Measurements from ENCODE around the gene CASS4. TPM values are rescaled to one million over a fixed set of nuclear protein-coding genes. Genes with fewer than 3 reads are reported as not detected.

Gene CASS4
- total RNA-seq, 1 experiment from 2014 or later, result not detected

DNA sequence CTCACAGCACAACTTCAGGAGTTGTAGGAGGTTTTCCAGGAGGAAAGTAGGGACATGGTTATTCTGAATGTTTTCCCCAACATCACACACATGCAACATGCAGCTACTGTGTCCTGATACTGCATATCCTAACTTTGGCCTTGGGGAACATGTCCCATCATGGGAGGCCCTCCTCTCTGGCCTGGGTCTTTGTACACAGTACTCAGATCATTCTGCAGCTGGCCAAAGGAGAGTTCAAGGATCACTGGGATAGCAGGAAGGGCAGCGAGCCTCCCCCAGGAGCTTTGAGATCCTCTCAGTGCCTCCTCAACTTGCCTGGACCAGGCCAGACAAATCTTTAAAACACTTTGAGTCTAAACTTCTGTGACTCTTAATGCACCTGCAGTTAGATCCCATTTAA, 12.9 kb downstream of the CASS4 start:
- Histone ChIP-seq H4K20me1 (ENCODE audit: control insufficient read depth, insufficient read depth, insufficient read length) (no peaks in the 10 kb centered on the region), H3K9me3 (ENCODE audit: control insufficient read depth, low read depth, low read length) (no peaks in the 10 kb centered on the region), H3K27me3 (ENCODE audit: insufficient read depth, low read length) (peaks cover 2% of the 10 kb centered on the region; the same call in 1 of the 2 replicates), H2BK120ac (ENCODE audit: low read depth, low read length, poor library complexity, severe bottlenecking) (no peak overlapping the region), H4K5ac (ENCODE audit: insufficient read length, low read depth, low read length) (no peak overlapping the region), H4K8ac (replicated peaks; ENCODE audit: insufficient read length, low read depth, low read length) (no peak overlapping the region), H3K79me2 (ENCODE audit: insufficient read depth, low read length) (no peaks in the 10 kb centered on the region), H2AFZ (ENCODE audit: low read length) (no peak overlapping the region), H2BK20ac (ENCODE audit: low read depth, low read length, poor library complexity, severe bottlenecking) (no peak overlapping the region), H3K27ac (ENCODE audit: insufficient read length, low read depth, low read length) (no peak overlapping the region), H3K4ac (ENCODE audit: low read depth, low read length) (no peak overlapping the region), H2BK5ac (ENCODE audit: insufficient read length, low read length) (no peak overlapping the region), H2BK12ac (ENCODE audit: insufficient read length, low read depth, low read length) (no peak overlapping the region), H4K91ac (ENCODE audit: insufficient read length, low read depth, low read length) (no peak overlapping the region), H3K4me2 (ENCODE audit: insufficient read depth, insufficient read length, low read length) (no peak overlapping the region), H3T11ph (ENCODE audit: low read length) (no peak overlapping the region), H2AK5ac (ENCODE audit: insufficient read length, low read length) (no peak overlapping the region), H3K23ac (ENCODE audit: insufficient read length, low read depth, low read length) (no peak overlapping the region), H3K4me1 (ENCODE audit: insufficient read depth, low read length) (no peaks in the 10 kb centered on the region; the same call in 1 of the 2 replicates), H3K79me1 (ENCODE audit: insufficient read depth, low read depth, low read length, poor library complexity, severe bottlenecking) (no peaks in the 10 kb centered on the region), H3K56ac (ENCODE audit: insufficient read length, low read depth, low read length) (no peak overlapping the region), H2BK15ac (ENCODE audit: low read depth, low read length) (no peak overlapping the region), H3K23me2 (ENCODE audit: insufficient read length, low read depth, low read length, poor library complexity, severe bottlenecking) (no peaks in the 10 kb centered on the region), H3K9ac (ENCODE audit: extremely low read depth, insufficient read length, low read length) (no peak overlapping the region), H3K14ac (ENCODE audit: insufficient read depth, low read length) (no peak overlapping the region), H3K18ac (ENCODE audit: insufficient read length, low read depth, low read length) (no peak overlapping the region)
- peaks cover 9 to 10% of the 10 kb centered on the region in 2 experiments for H3K4me1 Mint-ChIP-seq
- no peak for DNase-seq
- H3K27me3 Mint-ChIP-seq (ENCODE audit: low read depth), result peaks cover 79% of the 10 kb centered on the region
- H3K4me3 Mint-ChIP-seq, result no peak overlapping the region
- H3K27ac Mint-ChIP-seq, result no peak overlapping the region
- H3K36me3 Mint-ChIP-seq (ENCODE audit: insufficient read depth in 1 of 3, low read depth in 3 of 3), result no peaks in the 10 kb centered on the region
- TF ChIP-seq, protein P1, sequence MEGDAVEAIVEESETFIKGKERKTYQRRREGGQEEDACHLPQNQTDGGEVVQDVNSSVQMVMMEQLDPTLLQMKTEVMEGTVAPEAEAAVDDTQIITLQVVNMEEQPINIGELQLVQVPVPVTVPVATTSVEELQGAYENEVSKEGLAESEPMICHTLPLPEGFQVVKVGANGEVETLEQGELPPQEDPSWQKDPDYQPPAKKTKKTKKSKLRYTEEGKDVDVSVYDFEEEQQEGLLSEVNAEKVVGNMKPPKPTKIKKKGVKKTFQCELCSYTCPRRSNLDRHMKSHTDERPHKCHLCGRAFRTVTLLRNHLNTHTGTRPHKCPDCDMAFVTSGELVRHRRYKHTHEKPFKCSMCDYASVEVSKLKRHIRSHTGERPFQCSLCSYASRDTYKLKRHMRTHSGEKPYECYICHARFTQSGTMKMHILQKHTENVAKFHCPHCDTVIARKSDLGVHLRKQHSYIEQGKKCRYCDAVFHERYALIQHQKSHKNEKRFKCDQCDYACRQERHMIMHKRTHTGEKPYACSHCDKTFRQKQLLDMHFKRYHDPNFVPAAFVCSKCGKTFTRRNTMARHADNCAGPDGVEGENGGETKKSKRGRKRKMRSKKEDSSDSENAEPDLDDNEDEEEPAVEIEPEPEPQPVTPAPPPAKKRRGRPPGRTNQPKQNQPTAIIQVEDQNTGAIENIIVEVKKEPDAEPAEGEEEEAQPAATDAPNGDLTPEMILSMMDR (conservative IDR thresholded peaks at IDR 0.05), result no peak
- no CpG with 5 or more reads among the region's 1 CpG for WGBS (ENCODE audit: extremely low coverage, insufficient read length, low lambda C conversion rate)
- no peaks in the 10 kb centered on the region for H3K9me3 Mint-ChIP-seq
